HepG2 (cell line): ENCODE results near the gene MS4A2. TPM values are rescaled to one million over a fixed set of nuclear protein-coding genes. Genes with fewer than 3 reads are reported as not detected.

Source experiments
- CEBPB ChIP-seq: IDR thresholded peaks from 2 replicates; pipeline ENCODE4 v1.6.1; 2011; ENCODE audit warnings: low read depth, low read length, improper control_type of control experiment, borderline replicate concordance
- ELF3 ChIP-seq: IDR thresholded peaks from 2 replicates; pipeline ENCODE4 v1.6.1; 2016; ENCODE audit warnings: missing genetic modification reagents, missing compliant biosample characterization
- ETV5 ChIP-seq: IDR thresholded peaks from 2 replicates; pipeline ENCODE4 v1.6.1; 2018; ENCODE audit warnings: missing biosample characterization, missing genetic modification reagents, inconsistent platforms, borderline replicate concordance
- FIP1L1 ChIP-seq: fragments of 200-400 bp; formaldehyde crosslinking; IDR thresholded peaks from 2 replicates; pipeline ENCODE4 v1.6.1; 2018; ENCODE audit warnings: low read depth, mild to moderate bottlenecking, low read length, moderate library complexity, borderline replicate concordance; ENCODE audit not compliant: insufficient read depth
- FOXA1 ChIP-seq, 2 experiments: fragments of 450-650 bp in 1 of 2; sonication (generic) in 1 of 2; formaldehyde crosslinking in 1 of 2; IDR thresholded peaks; 2 replicates each; pipeline versions ENCODE4 v1.4.0 to v1.6.1; 2016 to 2020; ENCODE audit warnings: missing genetic modification reagents in 1 of 2
- FOXA3 ChIP-seq: IDR thresholded peaks from 2 replicates; pipeline ENCODE4 v1.6.1; 2016; ENCODE audit warnings: missing genetic modification reagents, missing compliant biosample characterization
- JDP2 ChIP-seq: sonication (generic); formaldehyde crosslinking; IDR thresholded peaks from 2 replicates; pipeline ENCODE4 v1.8.1; 2022; ENCODE audit warnings: missing genetic modification reagents, borderline replicate concordance
- KAT2B ChIP-seq: fragments of 150-350 bp; IDR thresholded peaks from 2 replicates; pipeline ENCODE4 v1.6.1; 2014; ENCODE audit warnings: low read depth, low read length, borderline replicate concordance
- LCORL ChIP-seq, 2 experiments: fragments of 450-650 bp in 1 of 2; sonication (generic) in 1 of 2; formaldehyde crosslinking in 1 of 2; IDR thresholded peaks; 2 replicates each; pipeline versions ENCODE4 v1.5.0 to v1.6.1; 2017 to 2020; ENCODE audit warnings: antibody characterized with exemption in 1 of 2, missing genetic modification reagents in 1 of 2
- MED13 ChIP-seq: sonication (generic); formaldehyde crosslinking; IDR thresholded peaks from 2 replicates; pipeline ENCODE4 v1.5.0; 2020; ENCODE audit warnings: missing genetic modification reagents
- NFKBIZ ChIP-seq: IDR thresholded peaks from 2 replicates; pipeline ENCODE4 v1.6.1; 2018; ENCODE audit warnings: missing genetic modification reagents, missing compliant biosample characterization
- PAXIP1 ChIP-seq: sonication (generic); formaldehyde crosslinking; conservative IDR thresholded peaks from 2 replicates; pipeline ENCODE4 v1.4.0; 2020; ENCODE audit warnings: mild to moderate bottlenecking, missing genetic modification reagents, moderate library complexity
- SNAPC2 ChIP-seq: sonication (generic); formaldehyde crosslinking; IDR thresholded peaks from 2 replicates; pipeline ENCODE4 v1.8.1; 2022; ENCODE audit warnings: mild to moderate bottlenecking, missing genetic modification reagents
- SOX13 ChIP-seq, 3 experiments: fragments of 450-650 bp in 1 of 3; sonication (generic) in 1 of 3; formaldehyde crosslinking in 1 of 3; IDR thresholded peaks in 2 of 3; conservative IDR thresholded peaks in 1 of 3; 2 replicates each; pipeline versions ENCODE4 v1.5.0 to v1.6.1; 2016 to 2020; ENCODE audit warnings: antibody characterized with exemption in 1 of 3, mild to moderate bottlenecking in 1 of 3, missing compliant biosample characterization in 1 of 3, missing genetic modification reagents in 1 of 3, moderate library complexity in 1 of 3
- SOX5 ChIP-seq: IDR thresholded peaks from 2 replicates; pipeline ENCODE4 v1.6.1; 2016; ENCODE audit warnings: borderline replicate concordance
- SRSF4 ChIP-seq: fragments of 200-400 bp; formaldehyde crosslinking; IDR thresholded peaks from one replicate; pipeline ENCODE4 v1.6.1; 2018; ENCODE audit warnings: mild to moderate bottlenecking, low read depth, low read length, moderate library complexity; ENCODE audit not compliant: poor library complexity, severe bottlenecking
- SRSF9 ChIP-seq: fragments of 200-400 bp; formaldehyde crosslinking; IDR thresholded peaks from 2 replicates; pipeline ENCODE4 v1.6.1; 2018; ENCODE audit warnings: borderline replicate concordance, mild to moderate bottlenecking, low read depth, low read length; ENCODE audit not compliant: insufficient read depth, poor library complexity, severe bottlenecking
- STAG1 ChIP-seq: sonication (generic); formaldehyde crosslinking; IDR thresholded peaks from 2 replicates; pipeline ENCODE4 v1.4.0; 2020; ENCODE audit warnings: missing genetic modification reagents
- TEAD3 ChIP-seq: optimal IDR thresholded peaks from 2 replicates; pipeline ENCODE3; 2016; ENCODE audit warnings: borderline replicate concordance
- ZNF20 ChIP-seq: sonication (generic); formaldehyde crosslinking; IDR thresholded peaks from 2 replicates; pipeline ENCODE4 v1.4.0; 2020; ENCODE audit warnings: mild to moderate bottlenecking, moderate library complexity, missing genetic modification reagents
- ZNF414 ChIP-seq: sonication (generic); formaldehyde crosslinking; IDR thresholded peaks from 2 replicates; pipeline ENCODE4 v1.5.0; 2020; ENCODE audit warnings: missing genetic modification reagents
- ZNF441 ChIP-seq: sonication (generic); formaldehyde crosslinking; IDR thresholded peaks from 2 replicates; pipeline ENCODE4 v1.7.0; 2021; ENCODE audit warnings: missing genetic modification reagents, borderline replicate concordance
- ZNF558 ChIP-seq: sonication (generic); formaldehyde crosslinking; IDR thresholded peaks from 2 replicates; pipeline ENCODE4 v1.9.0; 2022; ENCODE audit warnings: mild to moderate bottlenecking, missing genetic modification reagents, borderline replicate concordance
- ZNF564 ChIP-seq: sonication (generic); formaldehyde crosslinking; IDR thresholded peaks from 2 replicates; pipeline ENCODE4 v1.8.1; 2023; ENCODE audit warnings: mild to moderate bottlenecking, missing genetic modification reagents
- ZSCAN20 ChIP-seq: sonication (generic); formaldehyde crosslinking; IDR thresholded peaks from 2 replicates; pipeline ENCODE4 v1.4.0; 2020; ENCODE audit warnings: missing genetic modification reagents, mild to moderate bottlenecking, borderline replicate concordance
- polyA plus RNA-seq, 8 experiments: library from polyadenylated mRNA; depleted of rRNA in 3 of 8; stranded (reverse) in 7 of 8; unstranded in 1 of 8; fragments of >200 nt; fragmentation: Illumina TruSeq in 4 of 8; extraction: Trizol in 4 of 8; gene quantifications; 2 replicates each; pipeline versions ENCODE4 v1.2.1 to v1.2.3, GENCODE V29; 2011 to 2016; ENCODE audit warnings: low read depth in 4 of 8, missing spikeins in 1 of 8, mixed read lengths in 1 of 8; ENCODE audit not compliant: insufficient read depth in 1 of 8
- total RNA-seq, 5 experiments: library from RNA; depleted of rRNA; stranded (reverse); fragments of >200 nt; fragmentation: Illumina TruSeq; extraction: Trizol; gene quantifications; 2 replicates each; pipeline ENCODE4 v1.2.3, GENCODE V29; 2016; ENCODE audit warnings: low read depth in 1 of 5

Gene MS4A2
- total and polyA plus RNA-seq, 2 of the 13 experiments (the other 11 are each of a cell fraction or from before 2014, with no cell fraction given): not detected

GRCh38 chr11:60125956-60126585, 37.6 kb downstream of the MS4A2 start (continued):
- no peak for TF ChIP-seq ZSCAN20 (CRISPR knock-in tag)
- TF ChIP-seq STAG1 (CRISPR knock-in tag): no peak
- TF ChIP-seq ZNF441 (CRISPR knock-in tag): no peak
- TF ChIP-seq ZNF558 (CRISPR knock-in tag): no peak
- TF ChIP-seq FOXA1 (IDR thresholded peaks at IDR 0.05): no peak
- TF ChIP-seq FOXA1 (CRISPR knock-in tag; IDR thresholded peaks at IDR 0.05): no peak
- TF ChIP-seq KAT2B: no peak
- TF ChIP-seq SOX13 (IDR thresholded peaks at IDR 0.05): no peak
- 0 out of 4 replicates have a peak, but pooled peaks of 1 of the 2 experiments have one; percentile 35 for TF ChIP-seq SOX13 (CRISPR knock-in tag; conservative IDR thresholded peaks at IDR 0.05 in 1 of 2, IDR thresholded peaks at IDR 0.05 in 1 of 2)
- TF ChIP-seq SRSF4: no peak
- TF ChIP-seq TEAD3 (CRISPR knock-in tag): peak; percentile 58
- no peak for TF ChIP-seq ZNF564 (CRISPR knock-in tag)
- TF ChIP-seq CEBPB: peak; percentile 47; the same call in 1 of the 2 replicates
- TF ChIP-seq ZNF20 (CRISPR knock-in tag): no peak
- TF ChIP-seq MED13 (CRISPR knock-in tag): no peak
- no peak for TF ChIP-seq ZNF414
- TF ChIP-seq SOX5 (CRISPR knock-in tag): 0 out of 2 replicates have a peak, but pooled peaks have one; percentile 38
- TF ChIP-seq JDP2: no peak
- no peak for TF ChIP-seq SNAPC2 (CRISPR knock-in tag)
- TF ChIP-seq LCORL (IDR thresholded peaks at IDR 0.05): no peak
- TF ChIP-seq LCORL (CRISPR knock-in tag; IDR thresholded peaks at IDR 0.05): no peak
- no peak for TF ChIP-seq SRSF9
- TF ChIP-seq FOXA3: peak; percentile 48; the same call in 1 of the 2 replicates
- TF ChIP-seq NFKBIZ: no peak
- TF ChIP-seq ELF3 (CRISPR knock-in tag): peak; percentile 26; the same call in 1 of the 2 replicates
- TF ChIP-seq FIP1L1: no peak
- TF ChIP-seq PAXIP1: peak; percentile 39
- peak; percentile 20; the same call in 1 of the 2 replicates for TF ChIP-seq ETV5
